ENCODE results near the gene MAN2B1.
A peak's percentile ranks its signal among the peaks of the same experiment; 100 is the strongest.

The MAN2B1 gene

GRCh38 chr19:12675399-12675798 lies 8.9 kb upstream of the MAN2B1 start:
- no peak for TF ChIP-seq ZFX (IDR thresholded peaks at IDR 0.05; ENCODE audit: borderline replicate concordance)
- H3K27ac ChIP-seq, result no peak overlapping the region

- no peak for TF ChIP-seq CTCF (IDR thresholded peaks at IDR 0.05)
- no peak for TF ChIP-seq ZFX (IDR thresholded peaks at IDR 0.05; ENCODE audit: borderline replicate concordance)
- H3K27ac ChIP-seq, result no peak overlapping the region
These were observed 6.2 kb upstream of the MAN2B1 start for GRCh38 chr19:12672744-12673143.

GRCh38 chr19:12670159-12670928 lies 3.8 kb upstream of the MAN2B1 start:
- TF ChIP-seq CTCF (IDR thresholded peaks at IDR 0.05) (no peak), ZFX (IDR thresholded peaks at IDR 0.05; ENCODE audit: borderline replicate concordance) (no peak)
- peak overlapping the region; percentile 90 for H3K27ac ChIP-seq

GRCh38 chr19:12669270-12670158 lies 3.0 kb upstream of the MAN2B1 start:
- H3K27ac ChIP-seq, result peak overlapping the region; percentile 90
- TF ChIP-seq CTCF (IDR thresholded peaks at IDR 0.05), result no peak
- TF ChIP-seq ZFX (IDR thresholded peaks at IDR 0.05; ENCODE audit: borderline replicate concordance), result no peak

- TF ChIP-seq ZFX (IDR thresholded peaks at IDR 0.05; ENCODE audit: borderline replicate concordance) (no peak), CTCF (IDR thresholded peaks at IDR 0.05) (no peak)
These were observed 2.4 kb upstream of the MAN2B1 start for GRCh38 chr19:12668932-12669269.

GRCh38 chr19:12668346-12668745 lies 1.8 kb upstream of the MAN2B1 start:
- TF ChIP-seq ZFX (IDR thresholded peaks at IDR 0.05; ENCODE audit: borderline replicate concordance) (no peak), CTCF (IDR thresholded peaks at IDR 0.05) (no peak)
- H3K27ac ChIP-seq, result peak overlapping the region; percentile 90

More at GRCh38 chr19:12668932-12669269, 2.4 kb upstream of the MAN2B1 start:
- H3K27ac ChIP-seq, result peak overlapping the region; percentile 90

- no peak for TF ChIP-seq ZFX (IDR thresholded peaks at IDR 0.05; ENCODE audit: borderline replicate concordance)
- TF ChIP-seq CTCF (IDR thresholded peaks at IDR 0.05), result no peak
- H3K27ac ChIP-seq, result peak overlapping the region; percentile 90
These were observed 1.3 kb upstream of the MAN2B1 start for GRCh38 chr19:12667731-12668302.
